Activated T-cell treated with anti-CD3 and anti-CD28 coated beads for 24 hours (primary cell): ENCODE data around the gene CHRM5.

Experiments used
- DNase-seq: peaks from one replicate; pipeline ENCODE4 v3.0.0-alpha.2; 2020; ENCODE audit warnings: low read depth

Gene CHRM5

GRCh38 chr15:34102175-34102925, 134.1 kb downstream of the CHRM5 start:
- no peak for DNase-seq

- DNase-seq, result no peak
Observed at GRCh38 chr15:34106423-34106822, 138.1 kb downstream of the CHRM5 start.

GRCh38 chr15:34107315-34107714, 139.0 kb downstream of the CHRM5 start:
- no peak for DNase-seq

- DNase-seq, result no peak
Observed at GRCh38 chr15:34109797-34110663, 141.7 kb downstream of the CHRM5 start.

GRCh38 chr15:34111488-34111887, 143.2 kb downstream of the CHRM5 start:
- no peak for DNase-seq

GRCh38 chr15:34114215-34114614, 145.9 kb downstream of the CHRM5 start:
- DNase-seq, result no peak

GRCh38 chr15:34114739-34115138, 146.4 kb downstream of the CHRM5 start:
- DNase-seq, result no peak

- no peak for DNase-seq
Observed at GRCh38 chr15:34116620-34117019, 148.3 kb downstream of the CHRM5 start.
